ENCODE measurements around the gene NIPAL4. TPM values are rescaled to one million over a fixed set of nuclear protein-coding genes. Genes with fewer than 3 reads are reported as not detected.

The NIPAL4 gene
- total RNA-seq, 1 experiment from 2014 or later = not detected

DNA sequence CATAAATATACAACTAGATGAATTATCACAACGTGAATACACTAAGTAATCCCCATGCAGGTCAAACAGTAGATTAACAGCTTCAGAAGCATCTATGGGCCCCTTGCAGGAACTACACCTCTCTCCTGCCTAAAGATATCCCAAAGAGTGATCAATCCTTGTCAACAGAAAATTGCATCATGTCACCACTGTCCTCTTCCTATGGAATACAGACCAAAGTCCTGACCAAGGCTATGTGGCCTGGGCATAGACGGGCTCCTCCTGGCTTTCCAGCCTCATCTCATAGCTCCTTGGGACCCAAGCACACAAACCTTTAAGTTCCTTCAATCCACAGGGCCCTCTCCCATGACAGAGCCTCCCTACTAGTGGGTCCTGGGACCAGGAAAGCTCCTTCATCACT is 25.3 kb downstream of the NIPAL4 start:
- DNase-seq (ENCODE audit: low read depth, low spot score) = no peak
- POLR2A ChIA-PET = interaction anchor here (0.6 kb wide), 1 partner anchor 8 kb away, joined by 3 read pairs; no protein-coding TSS in a partner anchor
- TF ChIP-seq, protein P1, sequence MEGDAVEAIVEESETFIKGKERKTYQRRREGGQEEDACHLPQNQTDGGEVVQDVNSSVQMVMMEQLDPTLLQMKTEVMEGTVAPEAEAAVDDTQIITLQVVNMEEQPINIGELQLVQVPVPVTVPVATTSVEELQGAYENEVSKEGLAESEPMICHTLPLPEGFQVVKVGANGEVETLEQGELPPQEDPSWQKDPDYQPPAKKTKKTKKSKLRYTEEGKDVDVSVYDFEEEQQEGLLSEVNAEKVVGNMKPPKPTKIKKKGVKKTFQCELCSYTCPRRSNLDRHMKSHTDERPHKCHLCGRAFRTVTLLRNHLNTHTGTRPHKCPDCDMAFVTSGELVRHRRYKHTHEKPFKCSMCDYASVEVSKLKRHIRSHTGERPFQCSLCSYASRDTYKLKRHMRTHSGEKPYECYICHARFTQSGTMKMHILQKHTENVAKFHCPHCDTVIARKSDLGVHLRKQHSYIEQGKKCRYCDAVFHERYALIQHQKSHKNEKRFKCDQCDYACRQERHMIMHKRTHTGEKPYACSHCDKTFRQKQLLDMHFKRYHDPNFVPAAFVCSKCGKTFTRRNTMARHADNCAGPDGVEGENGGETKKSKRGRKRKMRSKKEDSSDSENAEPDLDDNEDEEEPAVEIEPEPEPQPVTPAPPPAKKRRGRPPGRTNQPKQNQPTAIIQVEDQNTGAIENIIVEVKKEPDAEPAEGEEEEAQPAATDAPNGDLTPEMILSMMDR (IDR thresholded peaks at IDR 0.05) = no peak
- TF ChIP-seq SIN3A (IDR thresholded peaks at IDR 0.05; ENCODE audit: borderline replicate concordance, insufficient read depth, low read depth, low read length) = no peak
- no peak for TF ChIP-seq POLR2AphosphoS5 (IDR thresholded peaks at IDR 0.05; ENCODE audit: low read depth, low read length)
- TF ChIP-seq, protein P2, sequence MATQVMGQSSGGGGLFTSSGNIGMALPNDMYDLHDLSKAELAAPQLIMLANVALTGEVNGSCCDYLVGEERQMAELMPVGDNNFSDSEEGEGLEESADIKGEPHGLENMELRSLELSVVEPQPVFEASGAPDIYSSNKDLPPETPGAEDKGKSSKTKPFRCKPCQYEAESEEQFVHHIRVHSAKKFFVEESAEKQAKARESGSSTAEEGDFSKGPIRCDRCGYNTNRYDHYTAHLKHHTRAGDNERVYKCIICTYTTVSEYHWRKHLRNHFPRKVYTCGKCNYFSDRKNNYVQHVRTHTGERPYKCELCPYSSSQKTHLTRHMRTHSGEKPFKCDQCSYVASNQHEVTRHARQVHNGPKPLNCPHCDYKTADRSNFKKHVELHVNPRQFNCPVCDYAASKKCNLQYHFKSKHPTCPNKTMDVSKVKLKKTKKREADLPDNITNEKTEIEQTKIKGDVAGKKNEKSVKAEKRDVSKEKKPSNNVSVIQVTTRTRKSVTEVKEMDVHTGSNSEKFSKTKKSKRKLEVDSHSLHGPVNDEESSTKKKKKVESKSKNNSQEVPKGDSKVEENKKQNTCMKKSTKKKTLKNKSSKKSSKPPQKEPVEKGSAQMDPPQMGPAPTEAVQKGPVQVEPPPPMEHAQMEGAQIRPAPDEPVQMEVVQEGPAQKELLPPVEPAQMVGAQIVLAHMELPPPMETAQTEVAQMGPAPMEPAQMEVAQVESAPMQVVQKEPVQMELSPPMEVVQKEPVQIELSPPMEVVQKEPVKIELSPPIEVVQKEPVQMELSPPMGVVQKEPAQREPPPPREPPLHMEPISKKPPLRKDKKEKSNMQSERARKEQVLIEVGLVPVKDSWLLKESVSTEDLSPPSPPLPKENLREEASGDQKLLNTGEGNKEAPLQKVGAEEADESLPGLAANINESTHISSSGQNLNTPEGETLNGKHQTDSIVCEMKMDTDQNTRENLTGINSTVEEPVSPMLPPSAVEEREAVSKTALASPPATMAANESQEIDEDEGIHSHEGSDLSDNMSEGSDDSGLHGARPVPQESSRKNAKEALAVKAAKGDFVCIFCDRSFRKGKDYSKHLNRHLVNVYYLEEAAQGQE (IDR thresholded peaks at IDR 0.05; ENCODE audit: insufficient read depth in 1 of 2, low read depth in 2 of 2, low read length in 1 of 2) = no peak
- TF ChIP-seq TCF7L2 (IDR thresholded peaks at IDR 0.05; ENCODE audit: low read depth, low read length) = no peak
- no TSS peak for BruUV-seq (replicated peaks)
- H3K4me3 ChIP-seq (ENCODE audit: low read depth in 2 of 2, low read length in 2 of 2) = no peak overlapping the region
- CTCF ChIA-PET = no interaction called here
- no peaks in the 10 kb centered on the region for H3K36me3 ChIP-seq (ENCODE audit: control insufficient read depth, insufficient read depth, low read length)
- no peaks in the 10 kb centered on the region for H3K4me1 ChIP-seq (ENCODE audit: control insufficient read depth, insufficient read depth, low read length)
- no peak for ATAC-seq
- in situ Hi-C loops (cut with HindIII; ENCODE audit: low pct_unique_long_range_greater_than_20kb, low sequenced_read_pairs) (no loop called here), intact Hi-C loops (cut with micrococcal nuclease; ENCODE audit: unreplicated experiment) (no loop called here)
- H3K9me3 ChIP-seq (ENCODE audit: control insufficient read depth, insufficient read depth, low read depth, low read length) = no peaks in the 10 kb centered on the region
- no peaks in the 10 kb centered on the region for H3K27me3 ChIP-seq (ENCODE audit: control insufficient read depth, insufficient read depth, low read length)
- no peak overlapping the region for H3K27ac ChIP-seq (ENCODE audit: low read length)

DNA sequence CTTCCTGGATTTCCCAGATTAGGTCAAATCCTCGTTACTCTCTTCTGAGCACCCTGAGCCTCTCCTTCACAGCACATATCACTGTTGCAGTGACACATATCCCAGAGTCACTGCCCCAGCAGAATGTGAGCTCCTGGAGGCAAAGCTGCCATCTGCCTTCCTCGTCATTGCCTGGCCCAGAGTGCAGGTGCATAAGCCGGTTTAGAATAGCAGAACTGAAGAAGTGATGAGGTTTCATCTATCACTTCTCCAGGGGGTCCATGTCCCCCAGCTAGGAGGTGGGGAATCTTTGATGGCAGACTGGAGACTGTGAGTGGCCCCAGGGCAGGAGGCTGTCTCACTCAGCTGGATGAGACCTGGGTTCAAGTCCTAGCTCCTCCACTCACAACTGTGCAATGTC is 25.8 kb downstream of the NIPAL4 start:
- Histone ChIP-seq H3K9me3 (ENCODE audit: control insufficient read depth, insufficient read depth, low read depth, low read length) (no peaks in the 10 kb centered on the region), H3K4me1 (ENCODE audit: control insufficient read depth, insufficient read depth, low read length) (no peaks in the 10 kb centered on the region), H3K27me3 (ENCODE audit: control insufficient read depth, insufficient read depth, low read length) (no peaks in the 10 kb centered on the region), H3K27ac (ENCODE audit: low read length) (no peak overlapping the region), H3K36me3 (ENCODE audit: control insufficient read depth, insufficient read depth, low read length) (no peaks in the 10 kb centered on the region), H3K4me3 (ENCODE audit: low read depth in 2 of 2, low read length in 2 of 2) (no peak overlapping the region)
- ATAC-seq (no peak), DNase-seq (ENCODE audit: low read depth, low spot score) (no peak)
- CTCF ChIA-PET = no interaction called here
- in situ Hi-C loops (cut with HindIII; ENCODE audit: low pct_unique_long_range_greater_than_20kb, low sequenced_read_pairs) = no loop called here
- TF ChIP-seq SIN3A (IDR thresholded peaks at IDR 0.05; ENCODE audit: borderline replicate concordance, insufficient read depth, low read depth, low read length) = no peak
- TF ChIP-seq, protein P1 (IDR thresholded peaks at IDR 0.05) = no peak
- no peak for TF ChIP-seq POLR2AphosphoS5 (IDR thresholded peaks at IDR 0.05; ENCODE audit: low read depth, low read length)
- no peak for TF ChIP-seq TCF7L2 (IDR thresholded peaks at IDR 0.05; ENCODE audit: low read depth, low read length)
- TF ChIP-seq, protein P2 (IDR thresholded peaks at IDR 0.05; ENCODE audit: insufficient read depth in 1 of 2, low read depth in 2 of 2, low read length in 1 of 2) = no peak
- intact Hi-C loops (cut with micrococcal nuclease; ENCODE audit: unreplicated experiment) = no loop called here
- no TSS peak for BruUV-seq (replicated peaks)
- POLR2A ChIA-PET = no interaction called here
